NCI-H2227 treated with DMSO at 0.1 percent for 48 hours (cell line): ENCODE measurements around the gene BICRA.
"Not testable (repeated sequence)": the region's sequence is repeated elsewhere in the genome, so short reads cannot be mapped to it uniquely, and the experiment has no call there.

Experiments used
- DNase-seq: peaks from one replicate; lab custom pipeline; 2025; lab: John Stamatoyannopoulos, UW

The BICRA gene

DNA sequence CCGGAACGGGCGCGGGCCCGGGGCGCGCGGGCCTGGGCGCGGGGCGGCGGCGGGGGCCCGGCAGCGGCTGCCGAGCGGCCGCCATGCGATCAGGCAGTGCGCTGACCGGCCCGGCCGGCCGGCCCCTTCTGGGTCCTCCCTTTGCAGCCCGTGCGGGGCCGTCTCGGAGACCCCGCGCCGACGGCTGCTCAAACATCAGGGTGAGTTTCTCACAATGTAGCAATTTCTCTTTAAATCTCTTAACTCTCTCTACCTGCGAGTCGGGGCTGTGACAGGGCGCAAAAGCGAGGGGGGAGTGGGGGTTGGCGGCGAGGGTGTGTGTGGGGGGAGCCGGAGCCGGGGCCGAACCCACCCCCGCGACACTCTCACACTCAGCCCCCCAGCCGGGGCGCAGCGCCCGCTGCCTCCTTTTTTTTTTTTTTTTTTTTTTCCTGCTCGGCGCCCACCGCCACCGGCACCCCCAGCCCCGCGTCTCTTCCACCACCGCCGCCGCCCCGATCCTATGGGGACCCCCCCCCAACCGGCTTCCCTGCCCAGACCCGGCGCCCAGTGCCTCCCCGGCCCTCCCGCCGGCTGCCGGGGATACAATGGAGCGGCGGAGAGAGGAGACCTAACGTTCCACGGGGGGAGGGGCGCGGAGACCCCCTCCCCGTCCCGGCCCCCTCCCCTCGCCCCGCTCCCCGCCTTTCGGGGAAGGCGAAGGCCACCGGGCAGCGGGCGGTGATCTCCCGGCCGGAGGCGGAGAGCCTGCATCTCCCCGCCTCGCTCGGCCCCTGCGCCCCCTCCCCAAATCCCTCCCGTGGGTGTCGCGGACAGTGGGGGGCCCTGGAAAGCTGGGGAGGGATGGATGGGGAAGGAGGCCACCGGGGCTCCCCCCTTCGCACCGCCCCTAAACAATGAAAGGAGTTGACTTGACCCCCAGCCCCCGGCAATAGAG, at the start of gene BICRA:
TSS of gene BICRA (plus strand) at position 166 of the 937 bp plus-strand sequence. CDS start 64,441 bp downstream, outside the sequence.
- peak; percentile 42 for DNase-seq

DNA sequence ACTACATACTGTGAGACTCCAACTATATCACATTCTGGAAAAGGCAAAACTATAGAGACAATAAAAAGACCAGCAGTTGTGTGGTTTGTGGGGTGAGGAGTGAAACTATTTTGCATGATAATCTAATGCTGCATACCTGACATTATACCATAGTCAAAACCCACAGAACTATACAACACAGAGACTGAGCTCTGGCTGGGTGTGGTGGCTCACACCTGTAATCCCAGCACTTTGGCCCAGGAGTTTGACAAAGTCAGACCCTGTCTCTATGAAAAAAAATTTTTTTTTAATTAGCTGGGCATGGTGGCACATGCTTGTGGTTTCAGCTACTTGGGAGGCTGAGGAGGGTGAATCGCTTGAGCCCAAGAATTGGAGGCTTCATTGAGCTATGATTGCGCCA, 47.9 kb upstream of the BICRA start:
- no peak for DNase-seq

DNA sequence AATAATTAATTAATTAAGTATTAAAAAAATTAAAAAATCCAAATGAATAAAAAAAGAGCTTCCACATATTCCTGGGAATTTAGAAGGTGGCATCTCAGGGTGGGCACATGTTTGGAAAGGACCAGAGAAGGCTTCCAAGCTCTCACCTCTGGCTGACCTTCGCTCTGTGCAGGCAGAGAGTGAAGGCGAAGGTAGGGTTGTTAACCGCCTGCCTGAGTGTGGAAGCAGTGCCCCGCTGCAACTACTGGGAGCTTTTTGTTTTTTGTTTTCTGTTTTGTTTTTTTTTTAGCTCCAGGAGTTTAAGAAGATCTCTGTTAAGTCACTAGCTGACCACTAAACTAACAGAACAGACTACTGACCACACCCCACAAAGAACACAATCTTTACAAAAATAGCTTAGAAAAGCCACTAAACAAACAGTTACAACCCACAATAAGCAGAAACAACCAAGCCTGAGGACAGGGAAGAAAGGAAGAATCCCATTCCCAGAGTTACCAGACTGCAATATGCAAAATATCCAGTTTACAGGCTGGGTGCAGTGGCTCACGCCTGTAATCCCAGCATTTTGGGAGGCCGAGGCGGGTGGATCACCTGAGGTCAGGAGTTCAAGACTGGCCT, 47.4 kb upstream of the BICRA start:
- no peak for DNase-seq

DNA sequence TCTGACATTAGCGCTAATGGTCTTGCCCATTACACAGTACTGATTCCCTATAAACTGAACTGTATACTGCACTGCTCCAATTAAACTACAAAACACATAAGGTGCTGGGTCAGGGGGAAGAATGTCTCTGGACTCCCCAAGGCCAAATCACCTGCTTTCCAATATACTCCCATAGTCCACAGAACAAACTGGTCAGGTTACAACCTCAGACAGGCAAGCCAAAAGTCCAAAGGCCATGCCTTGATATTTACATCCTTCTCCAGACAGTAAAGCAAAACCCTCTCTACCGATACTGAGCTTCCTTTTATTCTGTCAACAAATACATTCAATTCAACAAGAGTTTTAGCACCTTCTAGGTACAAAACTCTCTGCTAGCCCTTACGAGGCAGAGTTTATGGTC, 44.9 kb upstream of the BICRA start:
- no peak for DNase-seq

DNA sequence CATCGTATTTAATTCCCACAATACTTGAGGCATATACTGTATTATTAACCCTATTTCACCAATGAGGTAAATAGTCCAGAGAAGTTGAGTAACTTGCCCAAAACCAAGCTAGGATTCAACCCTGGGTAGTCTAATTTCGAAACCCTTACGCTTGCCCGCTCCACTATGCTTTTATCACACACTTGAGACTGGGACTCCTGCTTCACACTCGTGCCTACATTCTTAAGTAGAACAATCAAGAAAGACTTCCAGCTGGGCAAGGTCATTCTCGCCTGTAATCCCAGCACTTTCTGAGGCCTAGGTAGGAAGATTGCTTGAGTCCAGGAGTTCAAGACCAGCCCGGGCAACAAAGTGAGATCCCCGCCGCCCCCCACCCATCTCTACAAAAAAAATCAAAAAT, 39.6 kb upstream of the BICRA start:
- no peak for DNase-seq

DNA sequence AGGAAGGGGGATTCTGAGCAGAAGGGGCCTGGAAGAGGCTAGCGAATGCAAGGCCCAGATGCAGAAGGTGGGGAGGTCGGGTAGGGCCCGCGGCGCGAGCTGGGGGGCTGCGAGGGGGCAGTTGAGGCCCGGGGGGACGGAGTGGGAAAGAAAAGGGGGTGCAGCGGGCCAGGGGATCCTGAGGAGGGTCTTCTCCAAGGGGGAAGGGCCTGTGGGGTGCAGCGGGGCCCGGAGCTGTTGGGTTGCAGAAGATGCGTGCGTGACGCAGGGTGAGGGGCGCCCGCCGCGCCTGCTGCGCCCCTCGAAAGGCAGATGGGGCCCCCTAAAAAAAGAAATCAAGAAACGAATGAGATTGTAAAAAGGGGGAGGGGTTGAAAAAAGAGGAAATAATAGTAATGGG, 36.3 kb upstream of the BICRA start:
- no peak for DNase-seq

DNA sequence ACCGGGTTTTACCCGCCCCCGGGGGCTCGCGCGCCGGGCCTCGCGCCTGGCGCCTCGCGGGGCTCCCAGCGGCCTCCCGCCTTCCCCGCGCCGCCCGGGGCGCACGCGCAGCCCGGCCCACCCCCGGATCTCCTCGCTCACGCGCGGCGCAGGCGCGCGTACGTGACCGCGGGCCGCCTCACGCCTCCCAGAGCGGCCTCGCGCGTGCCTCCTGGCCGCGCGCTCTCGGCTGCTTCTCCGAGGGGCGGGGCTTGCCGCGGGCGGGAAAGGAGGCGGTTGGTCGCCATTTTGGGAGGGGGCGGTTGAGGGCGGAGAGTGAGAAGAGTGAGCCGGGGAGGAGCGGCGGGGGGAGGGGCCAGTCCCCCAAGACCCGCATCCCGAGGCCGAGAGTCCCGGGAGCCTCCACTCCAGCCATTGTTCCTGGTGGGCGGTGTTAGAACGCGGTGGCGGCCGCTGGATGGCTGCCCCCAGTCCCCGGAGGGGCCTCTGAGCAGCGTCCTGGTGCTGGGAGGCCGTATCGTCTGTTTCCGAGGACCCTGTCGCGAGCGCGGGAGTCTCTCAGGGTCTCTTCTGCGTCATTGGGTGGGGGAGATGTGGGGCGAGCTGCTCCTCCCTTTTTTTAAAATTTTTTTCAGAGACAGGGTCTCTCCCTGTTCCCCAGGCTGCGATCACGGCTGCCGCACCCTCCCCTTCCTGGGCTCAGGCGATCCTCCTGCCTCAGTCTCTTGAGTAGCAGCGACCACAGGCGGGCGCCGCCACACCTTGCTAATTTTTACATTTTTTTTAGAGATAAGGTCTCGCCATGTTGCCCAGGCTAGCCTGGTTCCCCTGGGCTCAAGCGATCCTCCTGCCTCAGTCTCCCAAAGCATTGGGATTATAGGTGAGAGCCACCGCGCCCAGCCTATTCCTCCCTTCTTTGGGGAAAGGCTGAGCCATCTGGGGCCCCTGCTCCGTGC, 35.6 kb upstream of the BICRA start, which contains the start of gene ZNF541:
TSS of gene ZNF541 (minus strand) at position 78 of the 956 bp plus-strand sequence. CDS start 17,292 bp downstream, outside the sequence.
- DNase-seq: peak; percentile 14

DNA sequence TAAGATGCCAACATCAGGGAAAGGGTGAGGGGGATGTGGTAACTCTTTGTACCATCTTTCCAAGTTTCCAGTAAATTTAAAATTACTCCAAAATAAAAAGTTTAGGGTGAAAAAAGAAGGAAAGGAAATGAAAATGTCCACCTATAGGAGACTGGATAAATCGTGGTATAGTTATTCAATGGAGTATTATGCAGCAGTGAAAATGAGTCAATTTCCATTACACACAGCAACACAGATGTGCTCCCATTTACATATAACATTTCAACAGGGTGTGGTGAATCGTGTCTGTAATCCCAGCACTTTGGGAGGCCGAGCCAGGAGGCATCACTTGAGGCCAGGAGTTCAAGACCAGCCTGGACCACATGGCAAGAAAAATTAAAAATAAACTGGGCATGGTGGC, 28.5 kb upstream of the BICRA start:
- no peak for DNase-seq

DNA sequence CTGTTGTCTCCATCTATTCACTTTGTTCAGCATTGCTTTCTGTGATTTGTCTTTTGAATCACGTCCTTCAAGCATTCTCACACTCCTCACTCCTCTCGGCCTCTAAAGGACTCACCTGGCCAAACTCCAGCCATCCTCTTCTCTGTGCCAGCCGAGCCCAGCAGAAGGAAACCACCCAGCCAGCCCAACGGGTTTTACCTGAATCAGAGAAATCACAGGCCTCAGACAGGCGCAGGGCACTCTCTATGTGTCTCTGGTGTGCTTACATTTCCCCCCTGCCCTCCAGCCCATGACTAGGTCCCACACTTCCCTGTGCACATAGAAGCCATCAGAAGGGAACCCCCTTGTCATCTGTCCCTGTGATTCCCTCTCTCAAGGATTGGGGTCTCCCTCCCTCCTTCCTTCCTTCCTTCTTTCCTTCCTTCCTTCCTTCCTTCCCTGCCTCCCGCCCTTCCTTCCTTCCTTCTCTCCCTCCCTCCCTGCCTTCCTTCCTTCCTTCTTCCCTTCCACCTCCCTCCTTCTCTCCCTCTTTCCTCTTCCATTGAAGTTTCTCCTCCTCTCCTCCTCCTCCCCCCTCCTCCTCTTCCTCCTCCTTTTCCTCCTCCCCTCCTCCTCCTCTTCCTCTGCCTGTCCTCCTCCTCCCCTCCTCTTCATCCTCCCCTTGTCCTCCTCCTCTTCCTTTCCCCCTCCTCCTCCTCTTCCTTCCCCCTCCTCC, 27.2 kb upstream of the BICRA start:
- DNase-seq: no peak

DNA sequence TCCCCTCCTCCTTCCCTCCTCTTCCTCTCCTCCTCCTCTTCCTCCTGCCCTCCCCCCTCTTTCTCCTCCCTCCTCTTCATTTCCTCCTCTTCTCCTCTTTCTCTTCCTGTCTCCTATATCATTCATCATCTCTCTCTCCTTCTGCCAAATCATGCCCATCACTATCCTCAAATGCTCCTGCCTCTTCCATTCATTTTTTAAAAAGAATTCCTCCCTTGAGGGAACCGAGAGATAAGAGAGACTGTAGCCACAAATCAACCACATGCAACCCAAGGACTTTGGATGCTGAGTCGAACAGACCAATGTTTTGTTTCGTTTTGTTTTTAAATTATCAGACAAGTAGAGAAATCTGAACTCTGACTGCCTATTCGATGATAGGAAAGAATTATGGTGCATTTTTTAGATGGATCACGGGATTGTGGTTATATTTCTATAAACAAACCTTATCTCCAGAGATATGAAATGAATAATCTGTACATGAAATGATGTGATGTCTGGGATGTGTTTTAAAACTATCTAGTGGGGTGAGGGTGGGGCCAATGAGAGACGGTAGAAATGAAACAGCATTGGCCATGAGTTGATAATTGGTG, 26.5 kb upstream of the BICRA start:
- DNase-seq: no peak

DNA sequence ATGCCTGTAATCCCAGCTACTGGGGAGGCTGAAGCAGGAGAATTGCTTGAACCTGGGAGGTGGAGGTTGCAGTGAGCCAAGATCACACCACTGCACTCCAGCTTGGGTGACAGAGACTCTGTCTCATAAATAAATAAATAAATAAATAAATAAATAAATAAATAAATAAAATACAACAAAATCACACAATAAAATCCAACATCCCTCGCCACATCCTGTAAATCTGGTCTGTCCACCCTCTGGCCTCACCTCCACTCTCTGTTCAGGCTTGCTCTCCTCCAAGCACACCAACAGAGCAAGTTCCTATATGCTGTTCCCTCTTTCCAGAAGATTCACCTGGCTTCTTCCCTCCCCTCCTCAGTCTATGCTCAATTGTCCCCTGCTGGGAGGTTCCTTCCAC, 25.8 kb upstream of the BICRA start:
- not testable (repeated sequence) for DNase-seq

DNA sequence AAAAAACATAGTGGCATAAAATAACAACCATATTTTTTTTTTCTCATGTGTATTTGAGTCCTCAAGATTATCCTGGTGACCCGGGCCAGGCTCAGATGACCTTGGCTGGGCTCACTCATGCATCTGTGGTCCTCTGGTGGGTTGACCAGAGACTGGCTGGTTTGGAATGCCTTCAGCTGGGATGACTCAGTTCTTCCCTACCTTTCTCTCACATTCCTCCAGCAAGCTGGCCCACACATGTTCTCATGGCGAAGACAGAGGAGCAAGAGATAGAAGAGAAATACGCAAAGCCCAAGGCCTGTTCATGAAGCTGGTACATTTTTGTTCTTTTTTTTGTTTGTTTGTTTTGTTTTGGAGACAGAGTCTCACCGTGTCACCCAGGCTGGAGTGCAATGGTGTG, 21.6 kb upstream of the BICRA start:
- no peak for DNase-seq

DNA sequence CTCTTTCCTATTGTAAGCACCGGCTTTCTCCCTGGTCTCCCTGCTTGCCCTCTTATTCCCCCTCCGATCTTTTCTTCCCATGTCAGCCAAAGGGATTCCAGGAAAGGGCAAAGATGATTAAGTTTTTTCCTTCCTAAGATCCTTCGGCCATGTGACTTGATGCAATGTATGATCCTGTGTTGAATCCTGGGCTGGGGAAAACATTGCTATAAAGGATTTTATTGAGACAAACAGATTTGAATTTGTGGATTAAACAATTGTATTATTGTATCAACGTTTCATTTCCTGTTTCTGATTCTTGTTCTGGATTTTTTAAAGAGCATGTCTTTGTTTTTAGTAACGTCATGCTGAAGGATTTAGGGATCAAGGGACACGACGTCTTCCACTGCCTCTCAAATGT, 19.1 kb upstream of the BICRA start:
- DNase-seq: no peak

DNA sequence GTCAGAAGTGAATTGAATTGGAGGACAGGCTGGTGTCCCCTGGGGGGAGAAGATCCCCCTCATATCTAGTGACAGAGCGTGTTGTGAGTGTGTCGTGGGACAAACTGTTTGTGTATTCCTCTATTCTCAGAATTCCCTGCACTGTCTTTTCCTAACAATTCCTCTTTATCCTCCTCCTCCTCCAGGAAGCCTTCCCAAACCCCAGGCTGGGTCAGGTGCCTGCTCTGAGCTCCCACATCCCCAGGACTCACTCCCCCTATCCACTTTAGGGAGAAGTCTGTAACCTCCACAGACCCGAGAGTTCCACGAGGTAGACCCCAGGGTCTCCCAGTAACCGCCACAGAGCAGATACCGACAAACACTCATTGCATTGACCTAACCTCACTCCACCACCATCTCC, 15.1 kb upstream of the BICRA start:
- no peak for DNase-seq

DNA sequence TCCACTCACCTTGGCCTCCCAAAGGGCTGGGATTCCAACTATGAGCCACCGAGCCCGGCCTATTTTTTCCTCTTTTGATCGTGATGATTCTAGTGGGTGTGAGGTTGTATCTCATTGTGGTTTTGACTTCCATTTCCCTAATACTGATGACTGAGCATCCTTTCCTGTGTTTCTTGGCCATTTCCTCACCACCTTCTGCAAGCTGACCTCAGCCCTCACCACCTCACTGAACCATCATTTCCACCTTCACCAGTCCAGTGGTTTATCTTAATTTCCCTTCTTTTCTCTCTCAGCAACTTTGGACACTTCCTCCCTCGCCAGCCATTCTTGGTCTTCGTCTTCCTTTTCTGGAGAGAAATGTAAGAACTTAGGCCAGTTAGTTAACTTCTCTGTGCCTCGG, 13.0 kb upstream of the BICRA start:
- no peak for DNase-seq

DNA sequence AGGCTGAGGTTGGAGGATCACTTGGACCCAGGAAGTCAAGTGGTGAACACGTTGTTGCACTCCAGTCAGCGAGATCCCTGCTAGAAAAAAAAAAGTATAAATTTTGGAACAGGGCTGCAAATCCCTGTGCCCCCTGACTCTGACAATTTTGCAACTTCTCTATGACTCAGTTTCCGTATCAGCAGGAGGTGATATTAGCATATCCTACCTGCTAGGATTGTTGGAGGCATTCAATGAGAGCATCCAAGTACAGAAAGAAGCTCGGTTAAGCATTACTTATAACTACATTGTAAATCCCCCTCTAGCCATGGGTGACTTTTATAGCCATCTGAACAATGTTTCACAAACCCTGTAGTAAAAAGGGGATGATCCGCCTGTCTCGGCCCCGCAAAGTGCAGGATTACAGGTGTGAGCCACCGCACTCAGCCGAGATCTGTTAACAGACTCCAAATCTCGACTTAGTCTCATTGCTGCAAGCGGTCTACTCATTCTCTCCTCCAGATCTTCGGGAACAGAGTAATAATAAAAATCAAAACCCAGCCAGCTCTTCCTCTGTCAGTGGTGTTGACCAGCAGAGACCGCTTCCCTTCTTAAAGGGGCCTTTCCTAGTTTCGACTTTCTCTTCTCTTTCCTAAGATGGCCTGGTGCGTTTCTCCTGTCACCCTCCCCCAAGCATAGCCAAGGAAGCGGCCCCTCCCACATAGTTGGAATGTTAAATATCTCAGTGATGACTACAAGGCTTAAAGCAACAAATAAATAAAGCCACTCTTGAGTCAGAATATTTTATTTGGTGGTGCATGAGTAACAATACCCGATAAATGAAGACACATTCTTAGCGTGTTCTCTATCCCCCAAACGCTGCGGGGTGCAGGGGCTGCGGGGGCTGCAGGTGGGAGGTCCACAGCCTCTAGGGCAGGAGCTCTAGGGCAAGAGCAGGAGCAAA, 10.3 kb upstream of the BICRA start:
- peak; percentile 7 for DNase-seq

DNA sequence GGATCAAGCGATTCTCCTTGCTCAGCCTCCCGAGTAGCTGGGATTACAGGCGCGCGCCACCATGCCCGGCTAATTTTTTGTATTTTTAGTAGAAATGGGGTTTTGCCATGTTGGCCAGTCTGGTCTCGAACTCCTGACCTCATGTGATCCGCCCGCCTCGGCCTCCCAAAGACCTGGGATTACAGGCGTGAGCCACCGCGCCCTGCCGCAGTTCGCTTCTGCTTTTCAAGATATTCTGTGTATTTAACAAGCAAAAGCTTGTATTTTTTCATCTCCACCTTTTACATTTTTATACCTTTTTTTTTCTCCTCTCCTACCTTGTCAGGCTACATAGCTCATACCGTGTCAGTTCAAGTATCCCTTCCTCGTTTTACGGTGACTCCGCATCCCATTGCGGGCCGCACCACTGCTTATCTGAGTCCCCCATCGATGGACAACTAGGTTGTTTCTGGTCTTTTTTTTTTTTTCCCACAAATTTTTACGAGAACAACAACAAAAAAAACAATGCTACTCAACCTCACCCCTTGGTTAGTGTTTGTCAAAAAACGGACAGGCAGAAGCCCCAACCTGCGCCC, 9.2 kb upstream of the BICRA start:
- not testable (repeated sequence) for DNase-seq

DNA sequence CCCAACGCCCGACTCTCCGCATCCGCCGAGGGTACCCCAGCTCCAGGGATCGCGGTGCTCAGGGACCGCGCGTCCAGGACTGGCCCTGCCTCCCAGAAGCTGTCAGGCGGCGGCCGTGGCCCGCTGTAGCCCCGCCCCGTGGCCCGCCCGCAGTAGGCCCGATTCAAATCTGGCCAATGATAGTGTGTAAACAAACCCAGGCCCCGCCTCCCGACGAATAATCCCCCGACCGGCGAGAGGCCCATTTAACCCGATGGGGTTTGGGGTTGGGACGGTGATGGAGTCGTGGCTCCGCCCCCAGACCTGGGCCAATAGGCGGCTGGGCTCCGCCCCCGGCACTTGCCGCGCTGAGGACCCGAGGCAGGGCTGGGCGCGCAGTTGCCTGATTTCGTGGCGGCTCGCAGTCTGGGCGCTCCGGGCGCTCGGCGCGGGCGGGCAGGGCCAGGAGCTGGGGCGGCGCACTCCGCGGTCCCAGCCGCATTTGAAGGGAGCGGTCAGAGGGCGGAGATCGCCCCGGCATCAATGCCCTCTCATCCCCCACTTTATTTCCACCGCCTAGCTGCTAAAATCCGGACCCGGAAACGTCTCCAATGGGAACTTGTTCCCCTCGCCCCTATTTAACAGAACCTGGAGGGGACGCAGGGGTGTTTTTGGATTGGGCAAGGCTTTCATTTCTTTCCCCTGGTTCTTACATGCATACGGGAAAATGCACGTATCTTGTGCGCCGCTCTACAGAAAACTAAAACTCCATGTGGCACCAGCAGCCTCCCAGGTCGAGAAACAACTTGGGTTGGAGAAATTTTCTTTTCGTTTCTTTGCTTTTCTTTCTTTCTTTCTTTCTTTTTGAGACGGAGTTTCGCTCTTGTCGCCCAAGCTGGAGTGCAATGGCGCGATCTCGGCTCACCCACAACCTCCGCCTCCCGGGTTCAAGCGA, 8.4 kb upstream of the BICRA start:
- peak; percentile 95 for DNase-seq
